GM12801 (cell line): ENCODE measurements around the gene CCN5.

Experiments
- TF ChIP-seq, protein P1 (sequence below): IDR thresholded peaks from one replicate; pipeline ENCODE4 v1.5.1; 2011; ENCODE audit warnings: control low read depth; ENCODE audit not compliant: insufficient read length; ENCODE audit errors: extremely low read depth

Gene CCN5

DNA sequence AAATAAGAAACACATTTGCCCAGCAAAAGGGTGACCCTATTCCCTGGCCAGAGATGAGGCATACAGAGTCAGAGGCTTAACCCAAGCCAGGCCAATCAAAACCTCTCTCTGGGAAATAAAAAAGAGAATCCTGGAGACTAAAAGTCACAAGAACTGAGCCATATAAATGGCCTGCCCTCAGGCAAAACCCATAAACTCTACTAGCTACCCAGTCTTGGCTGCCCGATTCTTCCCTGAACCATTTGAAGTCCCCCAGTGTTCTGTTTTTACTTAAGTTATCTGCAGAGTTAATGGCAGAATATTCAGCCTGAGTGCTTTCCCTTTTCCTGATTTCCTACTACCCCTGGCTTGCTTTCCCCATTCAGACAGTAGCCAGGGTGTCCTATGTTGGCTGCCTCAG is 44.4 kb downstream of the CCN5 start:
- TF ChIP-seq, protein P1, sequence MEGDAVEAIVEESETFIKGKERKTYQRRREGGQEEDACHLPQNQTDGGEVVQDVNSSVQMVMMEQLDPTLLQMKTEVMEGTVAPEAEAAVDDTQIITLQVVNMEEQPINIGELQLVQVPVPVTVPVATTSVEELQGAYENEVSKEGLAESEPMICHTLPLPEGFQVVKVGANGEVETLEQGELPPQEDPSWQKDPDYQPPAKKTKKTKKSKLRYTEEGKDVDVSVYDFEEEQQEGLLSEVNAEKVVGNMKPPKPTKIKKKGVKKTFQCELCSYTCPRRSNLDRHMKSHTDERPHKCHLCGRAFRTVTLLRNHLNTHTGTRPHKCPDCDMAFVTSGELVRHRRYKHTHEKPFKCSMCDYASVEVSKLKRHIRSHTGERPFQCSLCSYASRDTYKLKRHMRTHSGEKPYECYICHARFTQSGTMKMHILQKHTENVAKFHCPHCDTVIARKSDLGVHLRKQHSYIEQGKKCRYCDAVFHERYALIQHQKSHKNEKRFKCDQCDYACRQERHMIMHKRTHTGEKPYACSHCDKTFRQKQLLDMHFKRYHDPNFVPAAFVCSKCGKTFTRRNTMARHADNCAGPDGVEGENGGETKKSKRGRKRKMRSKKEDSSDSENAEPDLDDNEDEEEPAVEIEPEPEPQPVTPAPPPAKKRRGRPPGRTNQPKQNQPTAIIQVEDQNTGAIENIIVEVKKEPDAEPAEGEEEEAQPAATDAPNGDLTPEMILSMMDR, result no peak

DNA sequence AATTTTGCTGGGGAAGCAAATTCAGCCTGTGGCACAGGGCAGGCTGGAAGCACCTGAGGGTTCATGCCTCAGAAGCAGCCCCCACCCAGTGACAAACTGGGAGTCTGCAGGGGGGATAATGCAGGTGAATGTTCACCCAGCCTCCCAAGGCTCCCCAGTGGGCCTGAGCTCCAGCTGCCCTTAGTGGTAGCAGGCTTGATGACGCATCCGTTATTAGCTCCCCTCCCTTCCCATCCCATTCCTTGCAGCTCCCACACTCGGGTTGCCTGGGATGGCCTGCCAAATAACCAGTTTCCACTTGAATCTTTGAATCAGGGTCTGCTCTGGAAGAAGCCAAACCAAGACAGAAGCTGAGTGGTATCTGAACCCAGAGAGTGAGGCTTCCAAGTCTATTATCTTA is 46.3 kb downstream of the CCN5 start:
- TF ChIP-seq, protein P1, result no peak

- TF ChIP-seq, protein P1, result no peak
Measured at GRCh38 chr20:44762466-44763140, 47.4 kb downstream of the CCN5 start.

DNA sequence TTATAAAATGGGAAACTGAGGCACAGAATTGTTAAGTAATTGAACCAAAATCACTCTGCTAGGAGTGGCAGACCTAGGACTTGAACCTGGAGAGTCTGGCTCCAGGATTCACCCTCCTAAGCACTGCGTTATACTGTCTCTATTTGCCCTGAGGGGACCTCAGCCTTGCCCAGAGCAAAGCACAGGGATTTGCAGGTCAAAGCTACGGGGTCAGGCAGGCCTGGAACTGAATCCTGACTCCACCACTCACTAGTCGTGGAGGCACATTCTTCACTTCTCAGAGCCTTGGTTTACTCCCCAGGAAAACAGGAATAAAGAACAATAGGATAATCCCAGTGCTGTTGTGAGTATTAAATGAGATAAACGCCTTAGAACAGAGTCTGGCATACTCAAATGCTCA is 49.9 kb downstream of the CCN5 start:
- TF ChIP-seq, protein P1, result no peak

GRCh38 chr20:44765701-44766347 is 50.7 kb downstream of the CCN5 start:
- TF ChIP-seq, protein P1, result no peak

GRCh38 chr20:44768256-44768655 is 53.1 kb downstream of the CCN5 start:
- TF ChIP-seq, protein P1, result no peak

DNA sequence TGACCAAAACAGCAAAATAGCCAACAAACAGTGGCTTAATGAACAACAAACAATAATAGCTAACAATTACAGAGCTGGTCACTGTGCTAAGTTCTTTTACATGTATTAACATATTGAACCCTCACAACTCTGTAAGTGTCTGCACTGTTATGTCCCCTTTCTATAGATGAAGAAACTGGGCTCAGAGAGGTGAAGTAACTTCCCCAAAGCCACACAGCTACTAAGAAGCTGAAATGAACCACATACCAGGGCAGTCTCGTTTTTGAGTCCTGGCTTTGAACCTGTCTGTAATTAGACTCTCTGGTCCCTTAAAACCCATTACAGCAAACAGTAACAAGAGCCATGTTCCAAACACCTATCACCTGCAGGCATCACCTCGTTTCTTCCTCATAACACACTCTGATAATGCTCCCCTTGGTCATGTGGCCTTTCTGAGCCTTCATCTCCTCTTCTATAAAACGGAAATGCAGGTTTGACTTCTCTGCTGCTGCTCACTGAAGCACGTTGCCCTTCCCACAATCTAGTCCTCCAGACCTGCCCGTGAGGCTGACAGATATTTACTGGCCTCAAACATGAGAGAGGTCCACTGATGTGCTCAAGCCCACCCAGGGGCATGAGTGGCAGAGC is 53.8 kb downstream of the CCN5 start:
- TF ChIP-seq, protein P1, result no peak
